DMS79 (cell line): ENCODE measurements around the gene PSD2.

Experiments
- DNase-seq: peaks from one replicate; lab custom pipeline; 2025; lab: John Stamatoyannopoulos, UW

Gene PSD2

GRCh38 chr5:139880416-139881142 lies 85.0 kb downstream of the PSD2 start:
- no peak for DNase-seq

- no peak for DNase-seq
Observed at GRCh38 chr5:139881143-139881733, 85.6 kb downstream of the PSD2 start.

- no peak for DNase-seq
Observed at GRCh38 chr5:139882316-139882715, 86.7 kb downstream of the PSD2 start.

GRCh38 chr5:139882961-139883539 lies 87.4 kb downstream of the PSD2 start:
- DNase-seq, result peak; percentile 27

- no peak for DNase-seq
Observed at GRCh38 chr5:139884144-139884543, 88.5 kb downstream of the PSD2 start.

- no peak for DNase-seq
Observed at GRCh38 chr5:139884734-139885133, 89.1 kb downstream of the PSD2 start.

- DNase-seq, result no peak
Observed at GRCh38 chr5:139885172-139885856, 89.7 kb downstream of the PSD2 start.

- no peak for DNase-seq
Observed at GRCh38 chr5:139885857-139886208, 90.2 kb downstream of the PSD2 start.

GRCh38 chr5:139886213-139886612 lies 90.6 kb downstream of the PSD2 start:
- DNase-seq, result no peak

- DNase-seq, result no peak
Observed at GRCh38 chr5:139888370-139888769, 92.8 kb downstream of the PSD2 start.

GRCh38 chr5:139889410-139889809 lies 93.8 kb downstream of the PSD2 start:
- DNase-seq, result no peak

GRCh38 chr5:139893873-139894272 lies 98.3 kb downstream of the PSD2 start:
- DNase-seq, result no peak
